ENCODE results near the gene SUSD5.
"Not testable (repeated sequence)": the region's sequence is repeated elsewhere in the genome, so short reads cannot be mapped to it uniquely, and the experiment has no call there.

Gene SUSD5

GRCh38 chr3:33152363-33153360, 65.9 kb downstream of the SUSD5 start:
- DNase-seq: no peak

- peak in 5 of 56 donors; percentile 8 to 19 (median 12) for DNase-seq
Observed at GRCh38 chr3:33149342-33149741, 69.3 kb downstream of the SUSD5 start.

GRCh38 chr3:33146791-33147445, 71.7 kb downstream of the SUSD5 start:
- DNase-seq: peak in 43 of 56 donors; percentile 9 to 80 (median 47)

- DNase-seq: no peak
Observed at GRCh38 chr3:33145901-33146580, 72.6 kb downstream of the SUSD5 start.

- no peak for DNase-seq
Observed at GRCh38 chr3:33145221-33145900, 73.2 kb downstream of the SUSD5 start.

GRCh38 chr3:33144433-33144832, 74.2 kb downstream of the SUSD5 start:
- DNase-seq: peak in 1 of 56 donors; percentile 4

- no peak for DNase-seq
Observed at GRCh38 chr3:33141006-33141405, 77.6 kb downstream of the SUSD5 start.

- DNase-seq: no peak
Observed at GRCh38 chr3:33139996-33140395, 78.6 kb downstream of the SUSD5 start.

GRCh38 chr3:33139006-33139623, 79.5 kb downstream of the SUSD5 start:
- not testable (repeated sequence) for DNase-seq

- DNase-seq: no peak
Observed at GRCh38 chr3:33137691-33138090, 80.9 kb downstream of the SUSD5 start.

GRCh38 chr3:33134026-33134625, 84.5 kb downstream of the SUSD5 start:
- no peak for DNase-seq

GRCh38 chr3:33132019-33132360, 86.6 kb downstream of the SUSD5 start:
- no peak for DNase-seq

- peak in 28 of 56 donors; percentile 8 to 80 (median 29) for DNase-seq
Observed at GRCh38 chr3:33131331-33132018, 87.1 kb downstream of the SUSD5 start.

- DNase-seq: no peak
Observed at GRCh38 chr3:33130144-33130543, 88.5 kb downstream of the SUSD5 start.

GRCh38 chr3:33128706-33129105, 89.9 kb downstream of the SUSD5 start:
- no peak for DNase-seq

- DNase-seq: no peak
Observed at GRCh38 chr3:33125840-33126239, 92.8 kb downstream of the SUSD5 start.

GRCh38 chr3:33124638-33125037, 94.0 kb downstream of the SUSD5 start:
- DNase-seq: no peak

GRCh38 chr3:33122991-33123390, 95.6 kb downstream of the SUSD5 start:
- no peak for DNase-seq

GRCh38 chr3:33119891-33120290, 98.7 kb downstream of the SUSD5 start:
- DNase-seq: no peak

- no peak for DNase-seq
Observed at GRCh38 chr3:33117461-33117860, 101.1 kb downstream of the SUSD5 start.
